SW480 (cell line): ENCODE measurements around the gene NHSL1.
"Not testable (repeated sequence)": the region's sequence is repeated elsewhere in the genome, so short reads cannot be mapped to it uniquely, and the experiment has no call there.

Experiments
- DNase-seq: peaks from one replicate; pipeline ENCODE4 v3.0.0-alpha.2; 2016; ENCODE audit warnings: low spot score

NHSL1 gene

DNA sequence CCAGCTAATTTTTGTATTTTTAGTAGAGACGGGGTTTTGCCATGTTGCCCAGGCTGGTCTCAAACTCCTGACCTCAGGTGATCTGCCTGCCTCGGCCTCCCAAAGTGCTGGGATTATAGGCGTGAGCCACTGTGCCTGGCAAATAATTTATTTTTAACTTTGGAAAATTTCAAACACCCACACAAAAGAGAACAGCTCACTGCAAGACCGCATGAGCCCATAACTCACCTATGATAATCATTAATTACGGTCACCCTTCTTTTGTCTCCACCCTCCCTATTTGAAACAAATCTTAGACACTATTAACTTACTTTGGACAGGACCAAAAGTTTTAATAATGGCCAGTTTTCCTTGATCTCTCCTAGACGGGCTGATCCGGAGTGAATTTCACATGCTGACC, 74.0 kb downstream of the NHSL1 start:
- not testable (repeated sequence) for DNase-seq

- no peak for DNase-seq
These were observed 75.0 kb downstream of the NHSL1 start for GRCh38 chr6:138424004-138424904.

GRCh38 chr6:138422861-138423260, 76.4 kb downstream of the NHSL1 start:
- no peak for DNase-seq

DNA sequence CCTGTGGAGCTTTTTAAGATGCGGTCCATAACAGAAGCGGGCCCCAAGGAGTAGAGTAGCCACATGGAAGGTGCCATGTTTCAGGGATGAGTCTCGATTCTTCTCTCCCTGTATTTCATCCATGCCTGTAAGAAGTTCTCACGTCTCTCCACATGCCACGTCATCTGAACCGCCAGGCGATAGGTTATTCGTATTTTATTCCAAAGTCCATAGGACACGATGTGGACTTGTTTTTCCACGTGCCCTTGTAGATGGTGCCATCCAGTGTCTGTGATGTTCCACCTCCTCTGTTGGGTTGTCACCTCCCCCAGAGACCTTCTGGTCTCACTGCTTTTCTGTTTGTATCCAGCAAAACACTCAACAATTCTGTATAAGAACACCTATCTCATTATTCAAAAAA, 77.7 kb downstream of the NHSL1 start:
- no peak for DNase-seq

- DNase-seq = no peak
These were observed 78.2 kb downstream of the NHSL1 start for GRCh38 chr6:138421089-138421488.

- DNase-seq = no peak
These were observed 78.9 kb downstream of the NHSL1 start for GRCh38 chr6:138420356-138420755.

DNA sequence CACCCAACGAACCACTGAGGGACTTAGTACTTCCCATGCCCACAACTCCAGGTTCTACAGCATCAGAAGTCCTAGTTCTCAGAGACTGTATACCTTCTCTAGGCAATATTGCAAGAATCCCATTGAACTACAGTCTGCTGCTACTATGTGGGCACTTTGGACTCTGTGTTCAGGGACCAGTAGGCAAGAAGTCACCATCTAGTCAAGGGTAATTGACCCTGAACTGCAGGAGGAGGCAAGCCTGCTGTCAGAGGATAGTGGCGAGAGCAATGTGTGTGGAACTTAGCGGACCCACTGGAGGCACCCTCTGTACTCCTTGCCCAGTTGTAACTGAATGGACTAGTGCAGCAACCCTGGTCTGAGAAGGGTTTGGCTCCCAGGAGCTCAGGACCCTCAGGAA, 79.5 kb downstream of the NHSL1 start:
- DNase-seq = no peak

DNA sequence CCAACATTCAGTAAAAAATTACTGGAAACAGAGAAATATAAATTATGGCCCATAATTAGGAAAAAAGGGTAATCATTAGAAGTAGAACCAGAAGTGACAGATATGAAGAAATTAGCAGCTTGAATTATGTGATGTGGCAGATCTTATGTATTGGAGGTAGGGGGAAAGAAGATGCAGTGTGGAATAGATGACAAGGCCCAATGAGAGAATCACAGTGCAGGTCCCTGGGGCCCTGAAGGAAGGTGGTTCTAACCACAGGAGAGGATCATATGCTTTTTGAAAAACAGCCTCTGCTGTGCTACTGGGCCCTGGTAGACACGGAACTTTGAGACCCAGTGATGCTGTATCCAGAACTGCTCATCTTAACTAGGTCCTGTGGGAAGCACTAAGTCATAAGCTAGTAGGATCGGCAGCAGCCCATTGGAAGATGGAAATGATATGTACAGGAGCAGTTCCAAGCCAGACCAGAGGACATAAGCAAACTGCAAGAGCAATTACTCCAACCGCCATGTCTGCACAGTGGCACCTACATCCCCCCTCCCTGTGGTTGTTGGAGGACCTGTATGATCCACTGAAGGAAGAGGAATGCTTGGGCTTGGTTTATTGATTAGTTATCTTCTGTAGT, 81.1 kb downstream of the NHSL1 start:
- DNase-seq = no peak

GRCh38 chr6:138417493-138418117, 81.7 kb downstream of the NHSL1 start:
- no peak for DNase-seq

DNA sequence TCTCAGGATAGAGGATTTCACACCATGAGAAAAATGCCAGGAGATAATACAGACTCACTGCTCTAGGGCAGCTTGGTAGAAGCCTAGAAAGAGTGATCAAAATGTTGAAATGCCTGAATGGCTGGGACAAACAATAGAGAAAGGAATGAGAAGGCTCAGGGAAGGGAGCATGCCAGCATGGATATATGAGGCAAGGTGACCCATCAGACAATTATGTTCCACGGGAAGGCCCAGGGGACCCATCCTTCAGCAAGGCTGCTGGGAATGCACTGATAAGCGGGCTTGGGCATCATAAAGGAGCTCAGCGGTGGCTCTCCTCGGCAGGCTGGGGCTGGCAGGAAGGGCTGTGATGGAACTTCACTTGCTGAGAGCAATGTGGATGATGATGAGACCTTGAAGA, 83.1 kb downstream of the NHSL1 start:
- no peak for DNase-seq

DNA sequence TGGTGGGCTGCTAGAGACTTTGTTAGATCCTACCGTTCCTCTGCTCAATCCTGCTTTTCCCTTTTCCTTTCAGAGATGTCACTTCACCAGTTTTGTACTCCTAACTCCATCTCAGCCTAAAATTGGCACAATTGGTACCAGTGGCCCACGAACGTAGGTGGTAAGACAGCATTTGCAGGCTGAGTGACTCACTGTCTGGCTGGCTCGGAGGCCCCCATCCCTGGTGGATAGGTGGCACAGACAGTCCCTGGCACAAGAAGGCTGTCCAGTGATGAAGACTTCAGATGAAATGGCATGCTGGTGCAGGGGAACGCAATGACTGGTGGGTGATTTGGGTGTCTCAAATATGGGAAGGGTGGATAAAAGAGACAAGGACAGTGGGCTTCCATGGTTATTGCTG, 84.2 kb downstream of the NHSL1 start:
- DNase-seq = no peak

GRCh38 chr6:138410972-138411880, 88.1 kb downstream of the NHSL1 start:
- peak; percentile 39 for DNase-seq

GRCh38 chr6:138410048-138410735, 89.1 kb downstream of the NHSL1 start:
- no peak for DNase-seq

DNA sequence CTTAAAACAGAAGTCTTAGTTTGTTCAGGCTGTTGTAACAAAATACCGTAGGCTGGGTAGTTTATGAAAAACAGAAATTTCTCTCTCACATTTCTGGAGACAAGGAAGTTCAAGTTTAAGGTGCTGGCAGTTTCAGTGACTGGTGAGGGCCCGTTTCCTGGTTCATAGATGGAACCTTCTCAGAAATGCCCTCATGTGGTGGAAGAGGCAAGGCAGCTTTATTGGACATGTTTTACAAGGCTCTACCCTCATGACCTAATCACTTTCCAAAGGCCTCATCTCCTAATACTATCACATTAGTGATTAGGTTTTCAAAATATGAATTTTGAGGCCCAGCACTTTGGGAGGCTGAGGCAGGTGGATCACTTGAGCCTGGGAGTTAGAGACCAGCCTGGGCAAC, 92.9 kb downstream of the NHSL1 start:
- DNase-seq = no peak

- DNase-seq = no peak
These were observed 93.4 kb downstream of the NHSL1 start for GRCh38 chr6:138405816-138406413.

- no peak for DNase-seq
These were observed 94.5 kb downstream of the NHSL1 start for GRCh38 chr6:138404666-138405337.

DNA sequence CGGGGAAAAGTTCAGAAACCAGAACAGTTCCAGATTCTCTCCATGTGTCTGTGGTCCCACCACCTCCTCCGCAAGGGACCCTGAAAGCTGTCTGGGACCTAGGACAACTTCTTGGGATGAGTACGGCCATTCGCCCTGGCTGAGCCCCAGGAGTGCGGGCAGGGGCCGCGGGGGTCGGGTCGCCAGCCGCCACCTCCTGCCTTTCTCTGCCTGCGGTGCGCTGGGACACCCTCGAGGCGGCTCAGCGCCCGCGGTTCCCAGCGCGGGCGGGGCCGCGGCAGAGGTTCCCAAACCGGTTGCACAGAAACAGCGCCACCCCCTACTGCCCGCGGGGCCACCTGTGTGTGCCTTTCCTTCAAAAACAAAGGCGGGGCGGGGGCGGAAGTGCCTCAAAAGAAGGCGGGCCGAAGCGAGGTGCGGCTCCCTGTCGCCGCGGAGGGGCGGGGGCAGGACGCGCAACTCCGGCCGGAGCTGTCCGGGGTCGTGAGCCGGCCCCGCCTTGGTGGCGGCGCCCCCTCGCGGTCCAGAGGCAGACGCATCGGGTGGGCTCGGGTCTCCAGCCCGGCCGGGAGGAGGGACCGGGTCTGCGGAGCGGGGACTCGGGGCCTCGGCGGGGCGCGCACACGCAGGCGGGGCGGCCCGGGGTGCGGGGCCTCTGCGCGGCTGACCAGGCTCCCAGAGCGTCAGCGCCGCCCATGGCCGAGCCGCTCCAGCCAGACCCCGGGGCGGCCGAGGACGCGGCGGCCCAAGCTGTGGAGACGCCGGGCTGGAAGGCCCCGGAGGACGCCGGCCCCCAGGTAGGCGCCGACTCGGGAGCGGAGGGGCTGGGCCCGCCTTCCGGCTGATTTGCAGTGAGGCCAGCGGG, 95.3 kb downstream of the NHSL1 start, which contains the start of gene HEBP2:
Gene HEBP2 (plus strand): TSS at position 423 of the 865 bp plus-strand sequence. CDS start 273 bp downstream, at position 696.
- DNase-seq = peak; percentile 93

DNA sequence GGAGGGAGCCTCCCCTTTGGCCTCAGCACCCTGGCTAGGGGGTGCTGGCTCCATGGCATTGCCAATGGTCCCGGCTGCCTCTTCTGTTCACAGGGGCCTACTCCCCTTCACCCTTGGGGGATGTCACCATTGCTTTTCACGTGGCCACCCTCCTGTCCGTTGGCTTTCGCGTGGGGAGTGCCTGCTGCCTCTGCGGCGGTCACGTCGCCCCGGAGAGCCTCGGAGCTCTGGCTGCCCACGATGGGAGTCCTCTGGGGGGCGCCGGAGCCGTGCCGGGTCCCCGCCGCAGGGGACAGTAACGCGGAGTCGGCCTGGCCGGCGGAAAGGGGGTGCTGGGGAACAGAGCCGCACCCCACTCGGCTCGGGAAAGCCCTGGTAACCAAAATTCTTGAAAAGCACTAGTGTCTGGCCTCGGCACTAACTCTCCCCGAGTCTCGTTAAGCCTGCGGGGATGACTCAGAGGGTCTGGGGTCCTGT, 95.9 kb downstream of the NHSL1 start:
- DNase-seq = peak; percentile 28

DNA sequence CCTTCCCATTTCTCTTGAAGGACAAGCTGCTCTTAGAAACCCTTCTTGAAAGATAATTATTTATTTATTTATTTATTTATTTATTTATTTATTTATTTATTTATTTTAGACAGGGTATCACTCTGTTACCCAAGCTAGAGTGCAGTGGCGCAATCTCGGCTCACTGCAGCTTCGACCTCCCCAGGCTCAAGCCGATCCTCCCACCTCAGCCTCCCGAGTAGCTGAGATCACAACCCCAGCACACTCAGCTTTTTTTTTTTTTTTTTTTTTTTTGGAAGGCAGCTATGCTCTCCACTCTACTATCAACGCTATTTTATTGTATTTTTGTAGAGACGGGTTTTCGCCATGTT, 96.5 kb downstream of the NHSL1 start:
- no peak for DNase-seq
